ENCODE measurements around the gene NF2. TPM values are rescaled to one million over a fixed set of nuclear protein-coding genes. Genes with fewer than 3 reads are reported as not detected.

Gene NF2
- total RNA-seq, 1 experiment from 2014 or later = 132 TPM

DNA sequence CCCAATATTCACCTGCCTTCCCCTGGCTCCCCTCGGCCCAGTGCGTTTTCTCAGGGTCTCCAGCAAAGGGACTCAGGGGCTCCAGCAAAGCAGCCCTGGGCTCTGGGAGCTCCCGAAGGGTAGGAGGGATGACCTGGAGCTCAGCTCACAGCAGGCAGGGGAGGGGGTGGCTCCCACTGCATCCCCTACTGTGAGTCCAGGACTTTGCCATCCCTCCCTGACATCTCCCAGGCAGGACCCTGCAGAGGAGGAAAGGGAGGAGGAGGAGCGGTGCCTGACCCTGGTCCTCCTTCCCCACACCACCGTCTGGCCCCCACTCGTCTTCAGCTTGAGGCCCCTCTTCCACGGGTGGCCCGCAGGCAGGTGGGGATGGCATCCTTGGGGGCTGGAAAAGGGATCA, 121.4 kb downstream of the NF2 start:
- intact Hi-C loops (cut with micrococcal nuclease; ENCODE audit: unreplicated experiment) = no loop called here
- H3K4me3 Mint-ChIP-seq (ENCODE audit: low read depth, unreplicated experiment) = no peak overlapping the region
- no TSS peak for BruUV-seq (replicated peaks)
- H3K27ac Mint-ChIP-seq (ENCODE audit: unreplicated experiment) = no peak overlapping the region
- TF ChIP-seq, protein P1, sequence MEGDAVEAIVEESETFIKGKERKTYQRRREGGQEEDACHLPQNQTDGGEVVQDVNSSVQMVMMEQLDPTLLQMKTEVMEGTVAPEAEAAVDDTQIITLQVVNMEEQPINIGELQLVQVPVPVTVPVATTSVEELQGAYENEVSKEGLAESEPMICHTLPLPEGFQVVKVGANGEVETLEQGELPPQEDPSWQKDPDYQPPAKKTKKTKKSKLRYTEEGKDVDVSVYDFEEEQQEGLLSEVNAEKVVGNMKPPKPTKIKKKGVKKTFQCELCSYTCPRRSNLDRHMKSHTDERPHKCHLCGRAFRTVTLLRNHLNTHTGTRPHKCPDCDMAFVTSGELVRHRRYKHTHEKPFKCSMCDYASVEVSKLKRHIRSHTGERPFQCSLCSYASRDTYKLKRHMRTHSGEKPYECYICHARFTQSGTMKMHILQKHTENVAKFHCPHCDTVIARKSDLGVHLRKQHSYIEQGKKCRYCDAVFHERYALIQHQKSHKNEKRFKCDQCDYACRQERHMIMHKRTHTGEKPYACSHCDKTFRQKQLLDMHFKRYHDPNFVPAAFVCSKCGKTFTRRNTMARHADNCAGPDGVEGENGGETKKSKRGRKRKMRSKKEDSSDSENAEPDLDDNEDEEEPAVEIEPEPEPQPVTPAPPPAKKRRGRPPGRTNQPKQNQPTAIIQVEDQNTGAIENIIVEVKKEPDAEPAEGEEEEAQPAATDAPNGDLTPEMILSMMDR (IDR thresholded peaks at IDR 0.05; ENCODE audit: unreplicated experiment) = no peak
- DNase-seq = no peak
- no peaks in the 10 kb centered on the region for H3K9me3 Mint-ChIP-seq (ENCODE audit: low read depth, unreplicated experiment)
- H3K4me1 Mint-ChIP-seq (ENCODE audit: low read depth, unreplicated experiment) = no peaks in the 10 kb centered on the region
- peaks cover 36% of the 10 kb centered on the region for H3K27me3 Mint-ChIP-seq (ENCODE audit: unreplicated experiment)
- CTCF ChIA-PET = no interaction called here
- peaks cover 21% of the 10 kb centered on the region for H3K36me3 Mint-ChIP-seq (ENCODE audit: insufficient read depth, unreplicated experiment)

DNA sequence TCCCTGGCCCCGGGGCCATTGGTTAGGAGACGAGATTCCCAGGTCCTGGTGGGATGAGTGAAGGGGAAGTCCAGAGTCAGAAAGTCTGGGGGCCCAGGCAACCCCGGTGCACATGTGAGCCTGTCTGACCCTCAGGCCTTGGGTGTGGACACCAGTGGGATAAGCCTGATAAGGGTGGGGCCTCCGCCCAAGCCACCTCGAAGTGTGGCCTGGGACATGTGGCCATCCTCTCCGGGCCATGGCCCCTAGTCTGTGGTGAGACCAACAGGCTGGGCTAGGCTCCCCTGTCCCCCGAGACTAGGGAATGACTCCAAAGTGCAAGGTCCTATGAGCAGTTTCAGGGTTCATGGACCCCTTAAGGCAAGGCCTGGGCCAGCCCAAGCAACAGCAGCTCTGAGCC, 122.7 kb downstream of the NF2 start:
- Mint-ChIP-seq H3K36me3 (ENCODE audit: insufficient read depth, unreplicated experiment) (peaks cover 21% of the 10 kb centered on the region), H3K4me1 (ENCODE audit: low read depth, unreplicated experiment) (no peaks in the 10 kb centered on the region), H3K27ac (ENCODE audit: unreplicated experiment) (no peak overlapping the region), H3K4me3 (ENCODE audit: low read depth, unreplicated experiment) (no peak overlapping the region), H3K27me3 (ENCODE audit: unreplicated experiment) (peaks cover 30% of the 10 kb centered on the region), H3K9me3 (ENCODE audit: low read depth, unreplicated experiment) (no peaks in the 10 kb centered on the region)
- intact Hi-C loops (cut with micrococcal nuclease; ENCODE audit: unreplicated experiment) = no loop called here
- no TSS peak for BruUV-seq (replicated peaks)
- CTCF ChIA-PET = no interaction called here
- DNase-seq = no peak
- TF ChIP-seq, protein P1 (IDR thresholded peaks at IDR 0.05; ENCODE audit: unreplicated experiment) = no peak

DNA sequence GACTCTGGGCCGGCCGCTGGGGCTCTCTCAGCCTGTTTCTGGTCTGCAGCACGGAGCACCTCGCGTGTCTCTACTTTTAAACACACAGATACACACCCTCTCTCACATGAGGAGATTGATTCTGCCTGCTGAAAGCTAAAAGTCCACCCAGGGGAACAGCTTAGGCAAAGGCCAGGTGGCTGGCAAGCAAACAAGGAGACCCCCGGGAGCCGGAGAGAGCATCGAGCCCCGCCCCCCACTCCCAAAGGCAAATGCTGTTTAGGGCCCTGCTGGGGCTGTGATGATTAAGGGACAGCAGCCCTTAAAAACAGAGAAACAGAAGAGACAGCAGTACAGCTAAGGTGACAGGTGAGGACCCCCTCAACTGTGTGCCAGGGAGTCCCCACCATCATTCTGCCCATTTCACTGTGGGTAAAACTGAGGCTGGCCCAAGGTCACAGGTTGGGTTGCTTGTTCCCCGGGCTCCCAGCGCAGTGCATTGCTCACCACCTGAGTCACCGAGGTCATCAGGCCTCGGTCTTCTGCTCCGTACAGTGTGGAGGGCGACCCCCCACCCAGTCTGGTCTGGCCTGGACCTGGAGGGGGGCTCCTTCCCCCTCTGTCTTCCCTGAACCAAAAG, 123.2 kb downstream of the NF2 start:
- intact Hi-C loops (cut with micrococcal nuclease; ENCODE audit: unreplicated experiment) = no loop called here
- CTCF ChIA-PET = no interaction called here
- no peaks in the 10 kb centered on the region for H3K4me1 Mint-ChIP-seq (ENCODE audit: low read depth, unreplicated experiment)
- H3K4me3 Mint-ChIP-seq (ENCODE audit: low read depth, unreplicated experiment) = no peak overlapping the region
- H3K27me3 Mint-ChIP-seq (ENCODE audit: unreplicated experiment) = peaks cover 25% of the 10 kb centered on the region
- TF ChIP-seq, protein P1 (IDR thresholded peaks at IDR 0.05; ENCODE audit: unreplicated experiment) = no peak
- DNase-seq = no peak
- H3K36me3 Mint-ChIP-seq (ENCODE audit: insufficient read depth, unreplicated experiment) = peaks cover 19% of the 10 kb centered on the region
- H3K27ac Mint-ChIP-seq (ENCODE audit: unreplicated experiment) = no peak overlapping the region
- H3K9me3 Mint-ChIP-seq (ENCODE audit: low read depth, unreplicated experiment) = no peaks in the 10 kb centered on the region
- BruUV-seq (replicated peaks) = no TSS peak

DNA sequence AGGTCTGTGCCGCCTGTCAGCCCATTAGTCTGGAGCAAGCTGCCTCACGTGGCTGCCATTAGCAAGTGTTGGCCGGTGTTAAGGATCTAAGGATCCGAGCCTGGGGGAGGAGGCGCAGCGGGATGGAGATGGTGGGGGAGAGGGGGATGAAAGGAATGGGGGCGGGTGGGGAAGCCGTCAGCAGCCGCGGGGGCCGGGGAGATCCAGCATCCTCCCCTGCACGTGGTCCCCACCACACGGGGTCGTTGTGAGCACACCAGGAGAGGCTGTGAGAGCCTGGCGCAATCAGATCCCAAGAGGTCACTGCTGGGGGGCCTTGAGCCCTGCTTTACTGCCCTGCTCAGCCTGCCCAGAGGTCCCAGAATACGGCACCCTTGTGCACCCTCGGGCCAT, 123.7 kb downstream of the NF2 start:
- CTCF ChIA-PET = no interaction called here
- intact Hi-C loops (cut with micrococcal nuclease; ENCODE audit: unreplicated experiment) = no loop called here
- no peaks in the 10 kb centered on the region for H3K4me1 Mint-ChIP-seq (ENCODE audit: low read depth, unreplicated experiment)
- no peak overlapping the region for H3K4me3 Mint-ChIP-seq (ENCODE audit: low read depth, unreplicated experiment)
- H3K9me3 Mint-ChIP-seq (ENCODE audit: low read depth, unreplicated experiment) = no peaks in the 10 kb centered on the region
- DNase-seq = peak; percentile 65
- TF ChIP-seq, protein P1 (IDR thresholded peaks at IDR 0.05; ENCODE audit: unreplicated experiment) = peak; percentile 37
- peaks cover 20% of the 10 kb centered on the region for H3K27me3 Mint-ChIP-seq (ENCODE audit: unreplicated experiment)
- no peak overlapping the region for H3K27ac Mint-ChIP-seq (ENCODE audit: unreplicated experiment)
- BruUV-seq (replicated peaks) = no TSS peak
- H3K36me3 Mint-ChIP-seq (ENCODE audit: insufficient read depth, unreplicated experiment) = peaks cover 17% of the 10 kb centered on the region

Measured in Calu3 (cell line).